GM18508 (cell line): Measurements from ENCODE around the gene CROT.

Experiments
- ATAC-seq: cut with Tn5 transposase; IDR thresholded peaks from one replicate; pipeline ENCODE4 v1.9.1; 2021; ENCODE audit warnings: moderate number of reproducible peaks; ENCODE audit not compliant: insufficient read depth, unreplicated experiment

CROT gene

DNA sequence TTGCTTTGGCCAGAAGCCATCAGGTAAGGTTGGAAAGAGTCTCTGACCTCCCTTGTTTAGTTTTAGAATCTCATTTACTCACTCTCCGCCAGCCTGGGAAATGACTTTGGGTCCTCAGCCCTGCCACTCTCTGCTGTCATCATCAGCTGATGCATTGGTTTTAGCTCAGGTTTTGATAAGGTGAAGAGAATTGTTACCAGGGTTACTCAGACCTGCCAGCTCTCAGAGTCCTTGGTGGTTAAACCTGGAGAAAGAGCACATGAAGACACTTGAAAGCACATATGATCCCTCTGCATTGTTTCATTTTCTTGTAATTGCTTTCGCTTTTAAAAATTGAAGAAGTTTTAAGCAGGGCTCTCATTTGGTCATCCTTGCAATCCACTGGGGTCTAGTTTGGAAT, 4.0 kb upstream of the CROT start:
- ATAC-seq: no peak

DNA sequence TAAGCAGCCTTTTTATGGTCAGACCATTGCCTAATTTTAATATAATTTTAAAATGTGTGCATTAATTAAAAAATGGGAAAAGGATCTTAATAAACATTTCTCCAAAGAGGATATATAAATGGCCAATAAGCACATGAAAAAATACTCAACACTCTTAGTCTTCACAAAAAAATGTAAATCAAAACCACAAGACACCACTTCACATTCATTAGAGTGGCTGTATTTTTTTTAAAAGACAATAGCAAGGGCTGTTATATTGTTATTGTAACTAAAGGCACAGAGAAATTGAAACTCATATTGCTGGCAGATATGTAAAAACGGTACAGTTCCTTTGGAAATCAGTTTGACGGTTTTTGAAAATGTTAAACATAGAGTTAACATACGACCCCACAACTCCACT, 3.2 kb upstream of the CROT start:
- ATAC-seq: no peak

DNA sequence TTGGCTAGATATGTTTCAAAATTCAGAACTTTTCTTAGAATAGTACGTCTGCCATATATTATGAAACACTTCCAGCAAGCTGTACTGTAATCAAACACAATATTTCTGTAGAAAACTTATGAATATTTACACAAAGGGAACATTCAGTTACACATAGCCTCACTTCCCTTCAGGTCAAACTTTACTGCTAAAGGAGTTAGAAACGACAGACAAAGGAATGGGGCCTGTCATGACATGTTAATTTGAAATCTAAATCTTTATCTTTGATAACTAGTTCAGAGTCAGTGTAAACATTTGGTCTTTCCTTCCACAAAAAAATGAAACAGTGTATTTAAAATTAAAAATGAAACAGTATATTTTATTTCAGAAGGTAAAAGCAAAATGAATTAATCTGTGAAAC, 1.0 kb upstream of the CROT start:
- no peak for ATAC-seq

DNA sequence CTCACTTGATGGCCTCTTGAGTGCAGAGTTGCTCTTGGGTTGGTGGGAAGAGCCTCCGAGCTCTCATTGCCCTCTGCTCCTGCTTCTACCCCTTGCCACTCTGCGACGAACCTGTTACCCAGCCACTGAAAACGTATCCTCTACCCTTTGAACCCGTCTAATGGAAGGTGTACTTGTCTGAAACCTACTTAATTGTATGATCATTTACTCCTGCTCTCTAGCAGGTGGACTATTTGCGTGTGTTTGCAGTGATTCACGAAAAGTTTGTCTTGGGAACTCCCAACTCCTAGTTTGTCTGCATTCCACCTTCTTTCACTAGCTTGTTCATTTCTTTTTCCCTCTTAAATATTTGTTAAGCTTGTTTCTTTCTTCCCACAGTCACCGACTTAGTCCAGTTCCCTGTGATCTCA, 503 bp downstream of the CROT start:
- no peak for ATAC-seq

DNA sequence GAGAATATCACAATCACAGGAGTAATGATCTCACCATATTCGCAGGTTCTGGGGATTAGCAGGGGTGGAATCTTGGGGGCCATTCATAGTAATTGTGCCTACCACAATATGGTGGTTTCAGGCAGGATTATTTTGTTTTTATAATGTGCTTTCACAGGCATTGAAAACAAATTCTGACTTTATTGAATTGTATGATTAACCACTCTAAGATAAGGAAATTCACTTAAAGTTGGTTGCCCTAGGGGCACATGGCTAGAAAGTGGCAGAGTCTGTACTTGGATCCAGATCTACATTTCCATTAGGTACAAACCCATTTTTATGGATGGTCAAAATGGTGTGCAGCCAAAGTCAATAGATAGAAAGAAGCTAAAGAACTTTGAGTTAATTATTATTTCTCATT, 1.7 kb downstream of the CROT start:
- ATAC-seq: no peak

DNA sequence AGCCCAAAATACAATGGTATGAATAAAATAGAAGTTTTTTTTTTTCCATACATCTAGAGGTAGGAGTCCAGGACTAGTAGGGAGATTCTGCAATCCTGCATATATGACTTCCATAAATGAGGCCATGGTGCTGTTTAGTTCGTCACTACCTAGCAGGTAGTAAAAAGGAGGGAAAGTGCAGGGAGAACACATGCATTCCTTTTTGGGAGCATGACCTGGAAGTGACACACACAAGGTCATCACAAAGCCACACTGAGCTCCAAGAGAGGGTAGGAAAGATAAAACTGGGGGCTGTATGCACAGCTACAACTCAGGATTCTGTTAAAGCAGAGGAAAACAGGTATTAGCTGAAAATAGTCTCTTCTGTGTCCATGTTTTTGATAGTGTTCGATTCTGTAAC, 2.2 kb downstream of the CROT start:
- no peak for ATAC-seq

DNA sequence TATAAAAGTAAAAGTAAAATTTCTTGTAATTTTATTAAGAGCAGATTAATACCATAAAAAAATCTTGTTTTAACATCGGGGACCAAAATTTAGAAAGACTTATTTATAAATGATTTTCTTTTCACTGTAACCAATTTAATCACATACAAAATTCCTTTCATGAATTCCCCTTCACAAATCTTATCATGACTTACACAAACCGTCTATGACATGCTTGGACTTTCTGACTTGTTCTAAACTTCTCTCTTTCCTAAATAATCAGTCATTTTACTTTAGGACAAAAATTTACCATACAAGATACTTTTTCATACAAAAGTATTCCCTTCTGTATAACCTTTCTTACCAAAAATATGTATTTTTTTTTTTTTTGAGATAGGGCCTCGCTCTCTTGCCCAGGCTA, 9.3 kb downstream of the CROT start:
- no peak for ATAC-seq

DNA sequence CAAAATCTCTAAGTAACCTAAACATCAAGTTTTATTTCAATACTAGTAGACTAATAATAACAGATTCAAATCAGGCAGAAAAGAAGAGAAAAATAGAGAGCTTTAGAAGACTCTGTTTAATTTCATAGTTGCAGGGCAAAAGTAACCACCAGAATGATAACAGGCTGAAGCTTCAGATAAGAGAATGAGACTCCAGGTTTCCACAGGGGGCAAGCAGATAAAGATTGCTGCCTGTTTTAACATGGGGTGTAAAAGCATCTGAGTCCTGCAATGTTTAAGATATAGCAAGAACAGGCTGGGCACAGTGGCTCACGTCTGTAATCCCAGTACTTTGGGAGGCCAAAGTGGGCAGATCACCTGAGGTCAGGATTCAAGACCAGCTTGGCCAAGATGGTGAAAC, 11.0 kb downstream of the CROT start:
- no peak for ATAC-seq

DNA sequence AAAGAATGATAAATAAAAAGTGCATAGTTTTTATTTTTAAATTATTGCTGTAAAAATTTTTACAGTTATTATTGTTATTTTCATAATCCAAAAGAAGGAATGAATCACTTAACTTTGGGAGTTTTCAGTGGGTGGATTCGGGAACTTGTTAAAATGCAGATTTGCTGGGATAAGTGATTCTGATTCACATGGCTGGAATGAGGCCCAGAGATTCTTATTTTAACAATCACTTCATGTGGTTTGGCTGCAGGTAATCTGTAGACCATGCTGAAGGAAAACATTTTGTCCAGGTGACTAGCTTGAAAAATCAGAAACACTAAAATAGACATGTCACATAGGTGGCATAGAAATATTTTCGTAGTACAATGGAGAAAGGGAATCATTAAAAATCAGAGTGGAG, 13.9 kb downstream of the CROT start:
- no peak for ATAC-seq

DNA sequence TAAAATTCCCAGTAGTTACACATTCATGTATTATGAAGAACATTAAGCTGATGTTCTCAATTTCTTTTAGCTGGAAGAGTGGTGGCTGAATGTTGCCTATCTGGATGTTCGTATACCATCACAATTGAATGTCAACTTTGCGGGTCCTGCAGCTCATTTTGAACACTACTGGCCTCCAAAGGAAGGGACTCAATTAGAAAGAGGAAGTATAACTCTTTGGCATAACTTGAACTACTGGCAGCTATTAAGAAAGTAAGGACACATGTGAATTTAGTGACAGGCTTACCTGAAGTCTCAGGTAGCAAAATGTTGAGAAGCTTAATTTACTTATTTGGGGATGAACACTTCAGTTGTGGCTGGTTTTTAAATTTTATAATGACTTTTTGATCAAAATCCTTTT, 15.9 kb downstream of the CROT start:
- ATAC-seq: no peak

DNA sequence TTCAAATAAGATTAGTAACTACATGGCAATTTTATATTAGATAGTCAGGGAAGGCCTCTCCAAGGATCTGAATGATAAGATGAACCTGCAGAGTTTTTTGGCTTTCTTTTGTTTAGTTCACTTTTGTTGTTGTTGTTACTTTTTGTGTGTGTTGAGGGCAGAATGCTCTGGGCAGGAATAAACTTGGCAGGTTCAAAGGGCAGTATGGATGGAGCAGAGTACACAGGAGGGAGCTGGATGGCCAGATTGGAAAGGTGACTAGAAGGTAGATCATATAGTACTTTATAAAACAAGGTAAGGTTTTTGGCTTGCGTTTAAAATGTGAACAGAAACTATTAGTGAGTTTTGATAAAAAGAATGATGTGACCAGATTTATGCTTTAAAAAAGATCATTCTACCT, 17.9 kb downstream of the CROT start:
- ATAC-seq: no peak

DNA sequence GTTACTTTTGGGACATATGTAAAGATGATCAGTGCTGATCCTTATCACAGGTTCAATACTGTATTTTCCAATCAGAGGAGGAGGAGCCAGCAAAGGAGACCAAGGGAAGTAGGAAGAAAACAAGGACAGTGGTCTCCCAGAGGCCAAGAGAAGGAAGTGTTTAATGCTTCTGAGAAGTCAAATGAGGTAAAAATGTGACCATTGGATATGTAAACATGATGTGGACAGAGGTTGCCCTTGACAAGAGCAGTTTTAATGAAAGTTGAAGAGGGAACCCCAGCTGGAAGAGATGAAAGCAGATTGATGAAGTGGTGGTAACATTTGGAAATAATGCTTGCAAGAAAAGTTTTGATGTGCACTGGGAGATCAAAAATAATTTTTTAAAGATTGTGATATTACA, 18.8 kb downstream of the CROT start:
- no peak for ATAC-seq

DNA sequence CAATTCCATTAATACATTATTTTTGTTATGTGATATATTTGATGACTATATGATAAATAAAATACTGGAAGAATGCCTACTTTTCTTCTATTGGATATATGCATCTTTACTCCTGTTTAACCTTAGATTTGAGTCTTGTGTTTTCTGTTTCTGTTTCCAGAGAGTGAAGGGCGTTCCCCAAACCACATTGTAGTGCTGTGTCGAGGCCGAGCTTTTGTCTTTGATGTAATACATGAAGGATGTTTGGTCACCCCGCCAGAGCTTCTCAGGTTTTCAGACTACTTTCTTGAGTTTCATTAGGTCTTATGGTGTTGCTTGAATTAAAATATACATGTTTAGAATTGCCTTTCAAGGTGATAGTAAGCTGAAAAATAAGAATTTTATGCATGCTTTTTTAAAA, 23.8 kb downstream of the CROT start:
- ATAC-seq: no peak

DNA sequence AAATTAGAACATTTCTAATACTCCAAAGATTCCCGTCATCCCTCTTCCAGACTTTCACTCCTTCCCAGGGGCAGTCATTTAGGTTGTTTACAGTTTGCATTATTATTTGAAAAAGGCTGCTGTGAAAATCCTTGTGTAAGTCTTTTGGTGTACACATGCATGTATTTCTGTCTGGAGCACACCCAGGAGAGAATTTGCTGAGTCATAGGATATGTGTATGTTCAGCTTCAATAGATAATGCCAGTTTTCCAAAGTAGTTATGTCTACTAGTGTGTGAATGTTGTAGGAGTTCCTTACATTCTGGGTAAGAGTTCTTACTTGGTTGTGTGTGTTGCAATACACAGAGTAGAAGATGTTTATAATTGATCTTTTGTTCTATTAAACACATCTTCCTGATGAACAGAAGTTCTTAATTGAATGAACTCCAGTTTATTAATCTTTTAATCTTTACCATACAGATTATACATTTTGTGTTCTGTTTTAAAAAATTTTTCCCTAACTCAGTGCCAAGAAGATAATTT, 25.3 kb downstream of the CROT start:
- ATAC-seq: no peak

DNA sequence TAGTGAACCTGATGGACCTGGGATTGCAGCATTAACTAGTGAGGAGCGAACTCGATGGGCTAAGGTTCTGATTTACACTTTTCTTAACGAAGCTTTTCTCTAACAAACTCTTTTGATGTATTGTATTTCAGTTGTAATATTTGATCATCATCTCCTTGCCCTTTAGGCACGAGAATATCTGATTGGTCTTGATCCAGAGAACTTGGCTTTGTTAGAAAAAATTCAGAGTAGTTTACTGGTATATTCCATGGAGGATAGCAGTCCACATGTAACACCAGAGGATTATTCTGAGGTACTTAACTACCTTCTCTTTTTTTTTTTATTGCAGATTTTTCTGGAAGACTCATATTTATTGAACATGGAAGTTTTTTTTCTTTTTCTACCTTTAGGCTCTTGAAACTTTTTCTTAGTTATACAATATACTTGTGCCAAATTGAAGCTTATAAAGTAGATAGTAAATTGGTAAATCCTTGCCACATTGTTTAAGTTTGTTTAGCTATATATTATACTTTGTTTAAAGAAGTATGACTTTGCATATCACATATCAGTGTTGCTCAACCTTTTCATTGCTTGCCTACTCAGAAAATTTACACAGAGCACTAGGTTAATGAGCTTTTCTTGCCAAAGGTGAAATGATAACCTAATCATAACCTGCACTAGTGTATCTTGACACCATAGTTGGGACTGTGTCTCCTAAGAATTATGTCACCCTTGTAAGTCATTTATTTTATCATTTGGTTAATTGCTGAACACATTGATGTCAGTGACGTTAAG, 30.4 kb downstream of the CROT start:
- ATAC-seq: no peak

DNA sequence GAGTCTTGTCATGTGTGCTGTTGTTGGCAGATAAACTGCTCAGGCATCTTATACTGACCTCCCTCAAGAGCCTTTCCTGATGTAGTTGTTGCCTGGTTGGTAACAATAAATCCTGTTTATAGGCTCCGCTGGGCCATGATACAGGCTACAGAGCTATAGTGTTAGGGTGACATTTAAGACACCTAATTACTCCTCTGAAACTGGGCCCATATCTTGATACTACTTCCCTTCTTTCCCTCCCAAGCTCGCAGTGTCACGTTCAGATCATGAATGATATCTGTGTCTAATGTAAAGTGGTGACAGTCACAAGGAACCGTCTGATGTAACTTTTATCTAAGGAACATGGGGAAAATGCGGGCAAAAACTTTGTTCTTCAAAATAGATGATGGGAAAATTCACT, 35.4 kb downstream of the CROT start:
- no peak for ATAC-seq

DNA sequence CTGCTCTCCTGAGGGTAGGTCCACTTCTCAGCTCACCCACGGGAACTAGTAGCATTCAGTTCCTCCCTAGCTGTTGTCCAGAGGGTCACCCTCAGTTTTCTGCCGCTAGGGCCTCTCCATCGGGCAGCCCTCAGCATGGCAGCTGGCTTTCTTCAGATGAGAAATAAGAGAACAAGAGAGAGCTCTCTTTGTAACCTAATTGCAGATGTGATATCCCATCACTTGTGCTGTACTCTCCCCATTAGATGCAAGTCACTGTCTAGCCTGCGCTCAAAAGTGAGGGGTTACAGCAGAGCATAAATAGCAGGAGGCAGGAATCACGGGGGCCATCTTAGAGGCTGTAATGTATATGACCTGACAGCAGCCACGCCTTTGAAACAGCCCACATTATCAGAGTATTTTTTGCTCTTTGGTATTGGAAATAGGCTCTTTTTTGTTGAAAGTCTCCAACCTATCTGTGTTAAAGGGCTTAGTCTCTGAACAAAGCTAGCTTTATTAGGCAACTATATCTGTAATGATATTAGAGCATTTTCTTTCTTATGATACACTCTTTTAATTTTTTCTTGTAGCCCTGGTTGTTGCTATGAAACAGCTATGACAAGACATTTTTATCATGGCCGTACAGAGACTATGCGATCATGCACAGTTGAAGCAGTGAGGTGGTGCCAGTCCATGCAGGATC, 45.7 kb downstream of the CROT start:
- ATAC-seq: no peak

DNA sequence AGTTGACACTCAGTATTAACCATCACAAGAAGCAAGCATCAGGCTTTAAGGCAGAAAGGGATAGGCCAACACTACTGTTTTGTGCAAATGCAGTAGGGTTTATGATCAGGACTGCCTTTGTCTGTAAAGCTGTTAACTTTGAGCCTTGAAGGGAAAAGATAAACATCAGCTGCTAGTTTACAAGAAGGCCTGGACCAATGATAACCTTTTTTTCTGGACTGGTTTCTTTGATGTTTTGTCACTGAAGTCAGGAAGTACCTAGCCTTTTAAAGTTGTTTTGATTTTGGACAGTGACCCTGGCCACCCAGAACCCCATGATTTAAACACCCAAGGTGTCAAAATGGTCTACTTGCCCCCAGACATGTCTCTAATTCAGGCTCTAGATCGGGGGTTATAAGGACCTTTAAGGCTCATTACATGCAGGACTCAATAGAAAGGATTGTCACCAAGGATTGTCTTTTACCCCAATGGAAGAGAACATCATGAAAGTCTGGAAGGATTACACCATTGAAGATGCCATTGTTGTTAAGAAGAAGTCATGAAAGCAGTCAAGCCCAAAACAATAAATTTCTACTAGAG, 50.1 kb downstream of the CROT start:
- ATAC-seq: no peak

DNA sequence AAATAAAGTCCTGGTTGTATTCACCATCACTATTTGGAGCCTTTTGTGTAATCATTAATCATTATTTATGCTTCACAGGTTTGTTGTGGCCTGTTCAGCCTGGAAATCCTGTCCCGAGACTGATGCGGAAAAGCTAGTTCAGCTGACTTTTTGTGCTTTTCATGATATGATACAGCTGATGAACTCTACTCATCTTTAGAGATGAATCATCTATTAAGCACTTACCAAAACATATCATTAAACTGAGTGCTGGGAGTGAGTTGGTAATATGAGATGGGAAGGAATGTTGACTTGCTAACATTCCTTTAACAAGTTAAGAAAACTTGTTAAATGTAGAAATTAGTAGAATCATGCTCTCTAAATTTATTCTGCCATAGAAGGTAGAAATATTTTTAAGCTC, 53.0 kb downstream of the CROT start:
- no peak for ATAC-seq

DNA sequence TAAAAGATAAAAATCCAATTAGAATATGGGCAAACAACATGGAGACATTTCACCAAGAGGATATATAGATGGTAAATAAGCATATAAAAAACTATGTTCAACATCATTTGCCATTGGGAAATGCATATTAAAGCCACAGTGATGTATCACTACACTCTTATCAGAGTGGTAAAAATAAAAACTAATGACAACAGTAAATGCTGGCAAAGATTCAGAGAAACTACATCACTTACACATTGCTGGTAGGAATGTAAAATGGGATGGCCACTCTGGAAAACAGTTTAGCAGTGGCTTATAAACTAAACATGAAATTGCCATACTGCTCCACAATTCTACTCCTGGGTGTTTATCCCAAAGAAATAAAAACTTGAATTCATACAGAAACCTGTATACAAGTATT, 59.2 kb downstream of the CROT start:
- no peak for ATAC-seq

DNA sequence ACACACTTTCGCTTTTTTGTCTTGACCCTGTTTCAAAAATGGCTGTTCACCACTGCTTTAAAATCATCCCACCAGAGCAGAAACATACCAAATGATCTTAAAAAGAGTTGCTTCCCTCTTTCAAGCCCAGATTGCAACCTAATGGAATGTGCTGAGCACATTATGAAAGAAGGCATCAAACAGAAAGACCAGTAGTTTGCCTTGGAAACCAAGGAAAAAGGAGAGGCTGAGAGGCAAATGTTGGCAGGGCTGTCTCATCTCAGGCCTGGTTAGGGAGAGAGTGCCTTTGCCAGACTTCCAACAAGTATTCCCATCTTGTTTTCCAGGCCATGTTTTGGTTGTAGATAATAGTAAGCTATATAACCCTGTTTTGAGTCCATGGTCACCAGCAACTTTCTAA, 65.7 kb downstream of the CROT start:
- ATAC-seq: no peak

DNA sequence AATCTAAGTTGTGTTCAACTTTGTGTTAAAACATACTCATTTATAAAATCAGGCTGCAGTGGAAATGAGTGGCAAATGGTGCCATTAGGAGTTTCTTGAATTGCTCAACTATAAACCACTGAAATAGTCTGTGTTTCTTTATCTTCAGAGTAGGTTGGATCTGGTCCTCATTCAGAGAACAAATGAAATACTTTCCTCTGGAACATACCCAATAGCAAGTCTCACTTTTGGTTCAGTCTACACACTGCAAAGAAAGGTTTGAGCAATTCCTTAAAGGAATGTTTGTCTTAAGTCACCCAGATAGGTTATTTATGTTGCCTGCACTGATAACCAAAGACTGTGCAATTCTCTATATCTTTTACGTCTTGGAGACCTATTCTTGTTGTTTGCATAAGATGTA, 67.6 kb downstream of the CROT start:
- ATAC-seq: no peak
